Astrocyte (in vitro differentiated cells and primary cell): ENCODE measurements around the gene RAD51B. TPM values are rescaled to one million over a fixed set of nuclear protein-coding genes. Genes with fewer than 3 reads are reported as not detected.

ENCODE experiments used
- DNase-seq: peaks from one replicate; pipeline ENCODE4 v3.0.0-alpha.2; 2010; ENCODE audit warnings: low read depth
- FAIRE-seq: peaks from 2 replicates; lab custom pipeline; 2011; peaks lifted over from hg19 to GRCh38; lab: Jason Lieb, UNC
- H2AFZ ChIP-seq: 2 replicates; pipeline ENCODE4 v1.6.0; 2012; ENCODE audit warnings: low read depth, low read length, inconsistent platforms
- H3K27ac ChIP-seq: 2 replicates; pipeline ENCODE4 v1.5.1; 2011; ENCODE audit warnings: low read depth, low read length, inconsistent platforms
- H3K27me3 ChIP-seq: 2 replicates; pipeline ENCODE4 v1.6.0; 2011; ENCODE audit warnings: low read length, inconsistent platforms; ENCODE audit not compliant: insufficient read depth
- H3K36me3 ChIP-seq: 2 replicates; pipeline ENCODE4 v1.5.1; 2011; ENCODE audit warnings: low read length, inconsistent platforms; ENCODE audit not compliant: insufficient read depth
- H3K4me1 ChIP-seq: 2 replicates; pipeline ENCODE4 v1.5.1; 2011; ENCODE audit warnings: low read length, inconsistent platforms; ENCODE audit not compliant: insufficient read depth
- H3K4me2 ChIP-seq: 2 replicates; pipeline ENCODE4 v1.6.0; 2012; ENCODE audit warnings: low read length, inconsistent platforms
- H3K4me3 ChIP-seq: 2 replicates; pipeline ENCODE4 v1.5.1; 2011; ENCODE audit warnings: low read depth, mild to moderate bottlenecking, low read length, inconsistent platforms; ENCODE audit not compliant: insufficient read depth
- H3K79me2 ChIP-seq: 2 replicates; pipeline ENCODE4 v1.6.0; 2012; ENCODE audit warnings: mild to moderate bottlenecking, low read length, inconsistent platforms; ENCODE audit not compliant: insufficient read depth
- H3K9ac ChIP-seq: 2 replicates; pipeline ENCODE4 v1.6.0; 2012; ENCODE audit warnings: mild to moderate bottlenecking, low read length, inconsistent platforms
- H3K9me3 ChIP-seq: 2 replicates; pipeline ENCODE4 v1.5.1; 2012; ENCODE audit warnings: low read depth, mild to moderate bottlenecking, low read length, inconsistent platforms; ENCODE audit not compliant: insufficient read depth
- H4K20me1 ChIP-seq: 2 replicates; pipeline ENCODE4 v1.6.0; 2012; ENCODE audit warnings: low read length, inconsistent platforms; ENCODE audit not compliant: insufficient read depth
- H3K27ac Mint-ChIP-seq: one replicate; pipeline ENCODE4 v1.8.0; 2021; ENCODE audit warnings: mild to moderate bottlenecking, mixed read lengths; ENCODE audit not compliant: unreplicated experiment
- H3K27me3 Mint-ChIP-seq: one replicate; pipeline ENCODE4 v1.8.0; 2021; ENCODE audit warnings: low read depth, mixed read lengths; ENCODE audit not compliant: unreplicated experiment
- H3K36me3 Mint-ChIP-seq: one replicate; pipeline ENCODE4 v1.8.0; 2021; ENCODE audit warnings: low read depth, mixed read lengths; ENCODE audit not compliant: unreplicated experiment
- H3K4me1 Mint-ChIP-seq: one replicate; pipeline ENCODE4 v1.8.0; 2021; ENCODE audit warnings: low read depth, mixed read lengths; ENCODE audit not compliant: unreplicated experiment
- H3K4me3 Mint-ChIP-seq: one replicate; pipeline ENCODE4 v1.8.0; 2021; ENCODE audit warnings: mild to moderate bottlenecking, moderate library complexity, mixed read lengths; ENCODE audit not compliant: unreplicated experiment
- H3K9me3 Mint-ChIP-seq: one replicate; pipeline ENCODE4 v1.8.0; 2021; ENCODE audit warnings: mild to moderate bottlenecking, mixed read lengths; ENCODE audit not compliant: unreplicated experiment
- CTCF ChIP-seq: IDR thresholded peaks from 2 replicates; pipeline ENCODE4 v1.5.1; 2011; ENCODE audit warnings: low read depth, mild to moderate bottlenecking, inconsistent platforms, low read length, moderate library complexity; ENCODE audit not compliant: insufficient read depth
- EZH2 ChIP-seq: IDR thresholded peaks from 2 replicates; pipeline ENCODE4 v1.6.1; 2012; ENCODE audit warnings: mild to moderate bottlenecking, low read length, inconsistent platforms; ENCODE audit not compliant: insufficient read depth
- total RNA-seq: library from RNA; stranded (reverse); gene quantifications from 2 replicates; pipeline ENCODE4 v1.2.1, GENCODE V29; 2021

Gene RAD51B
- total RNA-seq, 1 donor from 2014 or later, result 10.8 TPM

DNA sequence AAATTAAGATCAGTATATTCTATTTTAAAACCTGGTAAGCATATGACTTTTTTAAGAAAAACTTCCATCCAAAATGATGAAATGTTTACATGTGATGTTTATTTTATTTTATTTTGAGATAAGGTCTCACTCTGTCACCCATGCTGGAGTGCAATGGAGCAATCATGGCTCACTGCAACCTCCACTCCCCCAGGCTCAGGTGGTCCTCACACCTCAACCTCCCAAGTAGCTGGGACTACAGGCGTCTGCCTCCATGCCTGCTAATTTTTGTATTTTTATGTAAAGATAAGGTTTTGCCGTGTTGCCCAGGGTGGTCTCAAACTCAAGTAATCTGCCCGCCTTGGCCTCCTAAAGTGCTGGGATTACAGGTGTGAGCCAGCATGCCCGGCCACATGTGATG is 831.5 kb downstream of the RAD51B start:
- no peak for FAIRE-seq

GRCh38 chr14:68651652-68652432 is 832.3 kb downstream of the RAD51B start:
- Mint-ChIP-seq H3K27me3 (peaks cover 9% of the 10 kb centered on the region), H3K4me1 (peaks cover 5% of the 10 kb centered on the region), H3K36me3 (no peaks in the 10 kb centered on the region), H3K9me3 (no peaks in the 10 kb centered on the region), H3K27ac (no peak overlapping the region), H3K4me3 (no peak overlapping the region)
- FAIRE-seq (no peak), DNase-seq (no peak)
- H3K4me3 ChIP-seq, result no peak overlapping the region
- no peak overlapping the region for H2AFZ ChIP-seq
- no peak overlapping the region for H3K27ac ChIP-seq
- no peaks in the 10 kb centered on the region for H3K9me3 ChIP-seq
- H3K27me3 ChIP-seq, result no peaks in the 10 kb centered on the region
- no peaks in the 10 kb centered on the region for H3K36me3 ChIP-seq
- no peak overlapping the region for H3K4me2 ChIP-seq
- H3K4me1 ChIP-seq, result peaks cover 21% of the 10 kb centered on the region
- no peak overlapping the region for H3K9ac ChIP-seq
- no peaks in the 10 kb centered on the region for H3K79me2 ChIP-seq
- no peaks in the 10 kb centered on the region for H4K20me1 ChIP-seq
- TF ChIP-seq CTCF (no peak), EZH2 (no peak)

More for the DNA sequence above, 831.5 kb downstream of the RAD51B start:
- Mint-ChIP-seq H3K27ac (no peak overlapping the region), H3K4me3 (no peak overlapping the region), H3K27me3 (peaks cover 9% of the 10 kb centered on the region), H3K4me1 (peaks cover 5% of the 10 kb centered on the region), H3K36me3 (no peaks in the 10 kb centered on the region), H3K9me3 (no peaks in the 10 kb centered on the region)
- Histone ChIP-seq H3K27ac (no peak overlapping the region), H3K27me3 (no peaks in the 10 kb centered on the region), H3K4me2 (no peak overlapping the region), H2AFZ (no peak overlapping the region), H3K4me1 (peaks cover 21% of the 10 kb centered on the region), H3K36me3 (no peaks in the 10 kb centered on the region), H3K9ac (no peak overlapping the region), H3K4me3 (no peak overlapping the region), H4K20me1 (no peaks in the 10 kb centered on the region), H3K9me3 (no peaks in the 10 kb centered on the region), H3K79me2 (no peaks in the 10 kb centered on the region)
- TF ChIP-seq CTCF (no peak), EZH2 (no peak)
- DNase-seq, result no peak

DNA sequence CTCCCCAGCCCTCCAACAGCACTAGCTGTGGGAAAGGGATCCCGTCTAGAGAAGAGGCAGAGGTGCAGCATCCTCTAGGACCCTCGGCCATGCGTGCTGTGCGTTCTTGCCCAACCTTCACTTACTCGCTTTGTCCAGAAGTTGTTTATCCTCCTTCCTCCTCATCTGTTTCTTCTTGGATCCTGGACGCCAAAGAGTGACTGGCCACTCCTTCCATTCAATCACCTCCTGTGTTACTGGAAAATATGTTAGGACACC is 832.8 kb downstream of the RAD51B start:
- FAIRE-seq (no peak), DNase-seq (no peak)
- Histone ChIP-seq H3K9me3 (no peaks in the 10 kb centered on the region), H3K27me3 (no peaks in the 10 kb centered on the region), H3K4me3 (no peak overlapping the region), H3K27ac (no peak overlapping the region), H3K4me2 (no peak overlapping the region), H3K36me3 (no peaks in the 10 kb centered on the region), H2AFZ (no peak overlapping the region), H4K20me1 (no peaks in the 10 kb centered on the region), H3K79me2 (no peaks in the 10 kb centered on the region), H3K4me1 (peaks cover 21% of the 10 kb centered on the region), H3K9ac (no peak overlapping the region)
- no peak for TF ChIP-seq CTCF
- no peak for TF ChIP-seq EZH2
- Mint-ChIP-seq H3K9me3 (no peaks in the 10 kb centered on the region), H3K27ac (no peak overlapping the region), H3K4me1 (peaks cover 5% of the 10 kb centered on the region), H3K4me3 (no peak overlapping the region), H3K36me3 (no peaks in the 10 kb centered on the region), H3K27me3 (peaks cover 9% of the 10 kb centered on the region)
